HEK293 (cell line): ENCODE results near the gene SLC5A4.

Experiments used
- CTCF ChIA-PET: fragments of 350-600 bp; formaldehyde crosslinking; extraction: SDS; loops from one replicate; lab custom pipeline; 2021; ENCODE audit warnings: antibody characterized with exemption; lab: Yijun Ruan, JAX
- POLR2A ChIA-PET: fragments of 300-600 bp; formaldehyde crosslinking; extraction: SDS; loops from one replicate; lab custom pipeline; 2020; ENCODE audit warnings: antibody characterized with exemption, inconsistent platforms; lab: Yijun Ruan, JAX
- H3K27ac ChIP-seq: fragments of 200-500 bp; sonication (Bioruptor generic); 2 replicates; pipeline ENCODE4 v1.5.1; 2014; ENCODE audit warnings: low read depth, low read length, control low read depth, inconsistent platforms; ENCODE audit errors: extremely low read depth
- H3K36me3 ChIP-seq, 2 experiments: fragments of 200-500 bp in 1 of 2; sonication (Bioruptor generic) in 1 of 2; 1 replicate in 1 of 2; 2 replicates in 1 of 2; pipeline ENCODE4 v1.5.1; 2014 to 2017; ENCODE audit warnings: inconsistent platforms in 2 of 2, low read length in 2 of 2; ENCODE audit not compliant: control insufficient read depth in 2 of 2, insufficient read depth in 1 of 2
- H3K4me1 ChIP-seq: fragments of 200-500 bp; sonication (Bioruptor generic); 2 replicates; pipeline ENCODE4 v1.5.1; 2014; ENCODE audit warnings: mild to moderate bottlenecking, low read length, inconsistent platforms; ENCODE audit not compliant: control insufficient read depth, insufficient read depth
- H3K4me3 ChIP-seq: 2 replicates; pipeline ENCODE4 v1.5.1; 2011; ENCODE audit warnings: low read depth, mild to moderate bottlenecking, control low read depth, low read length, moderate library complexity
- H3K9me3 ChIP-seq: fragments of 200-500 bp; sonication (Bioruptor generic); 2 replicates; pipeline ENCODE4 v1.5.1; 2014; ENCODE audit warnings: low read depth, low read length, inconsistent platforms; ENCODE audit not compliant: control insufficient read depth, insufficient read depth
- EGR2 ChIP-seq: fragments of 450-650 bp; formaldehyde crosslinking; IDR thresholded peaks from 2 replicates; pipeline ENCODE4 v1.5.1; 2016; ENCODE audit warnings: low read depth, missing biosample characterization, missing genetic modification characterization
- KLF9 ChIP-seq: fragments of 450-650 bp; formaldehyde crosslinking; IDR thresholded peaks from 2 replicates; pipeline ENCODE4 v1.5.1; 2016; ENCODE audit warnings: missing biosample characterization, missing genetic modification characterization, low read depth
- SP2 ChIP-seq: fragments of 450-650 bp; formaldehyde crosslinking; IDR thresholded peaks from 2 replicates; pipeline ENCODE4 v1.5.1; 2016; ENCODE audit warnings: missing biosample characterization, missing genetic modification characterization
- ZBTB17 ChIP-seq: fragments of 450-650 bp; formaldehyde crosslinking; IDR thresholded peaks from 2 replicates; pipeline ENCODE4 v1.5.1; 2016; ENCODE audit warnings: missing biosample characterization, missing genetic modification characterization
- ZFHX2 ChIP-seq: fragments of 450-650 bp; formaldehyde crosslinking; conservative IDR thresholded peaks from 2 replicates; pipeline ENCODE4 v1.5.1; 2016; ENCODE audit warnings: missing biosample characterization, missing genetic modification characterization
- ZNF18 ChIP-seq: fragments of 450-650 bp; formaldehyde crosslinking; IDR thresholded peaks from 2 replicates; pipeline ENCODE4 v1.5.1; 2016; ENCODE audit warnings: missing biosample characterization, missing genetic modification characterization
- ZNF221 ChIP-seq: fragments of 450-650 bp; formaldehyde crosslinking; IDR thresholded peaks from 2 replicates; pipeline ENCODE4 v1.5.1; 2017; ENCODE audit warnings: missing biosample characterization, missing genetic modification characterization, borderline replicate concordance
- ZNF341 ChIP-seq: fragments of 450-650 bp; formaldehyde crosslinking; IDR thresholded peaks from 2 replicates; pipeline ENCODE4; 2016; ENCODE audit warnings: low read depth, missing biosample characterization, missing genetic modification characterization
- ZNF394 ChIP-seq: fragments of 450-650 bp; formaldehyde crosslinking; IDR thresholded peaks from 2 replicates; pipeline ENCODE4 v1.5.1; 2016; ENCODE audit warnings: missing biosample characterization, missing genetic modification characterization, mild to moderate bottlenecking, moderate library complexity, borderline replicate concordance
- ZNF398 ChIP-seq: fragments of 450-650 bp; formaldehyde crosslinking; IDR thresholded peaks from 2 replicates; pipeline ENCODE4 v1.5.1; 2017; ENCODE audit warnings: missing biosample characterization, missing genetic modification characterization
- ZNF433 ChIP-seq: fragments of 450-650 bp; formaldehyde crosslinking; IDR thresholded peaks from 2 replicates; pipeline ENCODE4 v1.5.1; 2016; ENCODE audit warnings: missing biosample characterization, missing genetic modification characterization, low read depth
- ZNF521 ChIP-seq: fragments of 450-650 bp; formaldehyde crosslinking; IDR thresholded peaks from 2 replicates; pipeline ENCODE4 v1.5.1; 2017; ENCODE audit warnings: missing biosample characterization, mild to moderate bottlenecking, missing genetic modification characterization
- ZNF654 ChIP-seq: fragments of 450-650 bp; formaldehyde crosslinking; IDR thresholded peaks from 2 replicates; pipeline ENCODE4 v1.5.1; 2016; ENCODE audit warnings: low read depth, missing biosample characterization, missing genetic modification characterization
- ZNF768 ChIP-seq: fragments of 450-650 bp; formaldehyde crosslinking; IDR thresholded peaks from 2 replicates; pipeline ENCODE4 v1.5.1; 2018; ENCODE audit warnings: missing biosample characterization, mild to moderate bottlenecking, missing genetic modification characterization
- TF ChIP-seq, protein P1 (sequence below): fragments of 450-650 bp; formaldehyde crosslinking; conservative IDR thresholded peaks from 2 replicates; pipeline ENCODE4 v1.5.1; 2016; ENCODE audit warnings: low read depth, missing biosample characterization, missing genetic modification characterization
- TF ChIP-seq, protein P2 (sequence below): fragments of 450-650 bp; formaldehyde crosslinking; IDR thresholded peaks from 2 replicates; pipeline ENCODE4 v1.5.1; 2016; ENCODE audit warnings: missing biosample characterization, missing genetic modification characterization
- TF ChIP-seq, protein P3 (sequence below): fragments of 450-650 bp; formaldehyde crosslinking; IDR thresholded peaks from 2 replicates; pipeline ENCODE4 v1.5.1; 2016; ENCODE audit warnings: missing biosample characterization, missing genetic modification characterization

The SLC5A4 gene

DNA sequence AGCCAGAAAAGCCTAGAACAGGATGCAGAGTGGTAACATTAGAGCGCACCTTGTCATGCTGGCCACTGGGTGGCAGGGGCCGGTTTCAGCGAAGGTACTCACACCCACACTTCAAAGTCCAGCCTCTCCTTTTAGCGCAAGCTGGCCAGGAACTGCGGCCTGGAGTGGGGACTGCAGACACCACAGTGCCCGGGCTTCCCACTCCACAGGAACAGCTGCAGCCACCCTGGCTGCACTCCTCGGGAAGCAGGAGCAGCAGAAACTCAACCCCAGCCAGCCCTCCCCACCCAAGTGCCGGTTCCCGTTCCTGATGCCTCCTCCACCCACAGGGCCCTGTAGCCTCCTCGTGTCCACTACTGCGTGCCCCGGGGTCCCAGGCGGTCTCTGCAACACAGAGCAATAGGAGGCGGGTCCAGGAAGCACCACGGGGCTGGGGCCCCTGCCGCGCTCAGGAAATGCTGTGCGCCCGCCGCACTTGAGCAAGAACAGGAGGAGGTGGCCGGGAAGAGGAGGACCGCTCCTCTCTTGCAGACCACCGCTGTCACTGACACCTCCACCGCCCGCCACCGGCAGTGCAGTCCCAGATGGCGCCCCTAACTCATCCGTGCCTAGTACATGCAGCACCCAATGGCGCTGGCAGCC, 52.5 kb downstream of the SLC5A4 start (continued):
- TF ChIP-seq, protein P1, sequence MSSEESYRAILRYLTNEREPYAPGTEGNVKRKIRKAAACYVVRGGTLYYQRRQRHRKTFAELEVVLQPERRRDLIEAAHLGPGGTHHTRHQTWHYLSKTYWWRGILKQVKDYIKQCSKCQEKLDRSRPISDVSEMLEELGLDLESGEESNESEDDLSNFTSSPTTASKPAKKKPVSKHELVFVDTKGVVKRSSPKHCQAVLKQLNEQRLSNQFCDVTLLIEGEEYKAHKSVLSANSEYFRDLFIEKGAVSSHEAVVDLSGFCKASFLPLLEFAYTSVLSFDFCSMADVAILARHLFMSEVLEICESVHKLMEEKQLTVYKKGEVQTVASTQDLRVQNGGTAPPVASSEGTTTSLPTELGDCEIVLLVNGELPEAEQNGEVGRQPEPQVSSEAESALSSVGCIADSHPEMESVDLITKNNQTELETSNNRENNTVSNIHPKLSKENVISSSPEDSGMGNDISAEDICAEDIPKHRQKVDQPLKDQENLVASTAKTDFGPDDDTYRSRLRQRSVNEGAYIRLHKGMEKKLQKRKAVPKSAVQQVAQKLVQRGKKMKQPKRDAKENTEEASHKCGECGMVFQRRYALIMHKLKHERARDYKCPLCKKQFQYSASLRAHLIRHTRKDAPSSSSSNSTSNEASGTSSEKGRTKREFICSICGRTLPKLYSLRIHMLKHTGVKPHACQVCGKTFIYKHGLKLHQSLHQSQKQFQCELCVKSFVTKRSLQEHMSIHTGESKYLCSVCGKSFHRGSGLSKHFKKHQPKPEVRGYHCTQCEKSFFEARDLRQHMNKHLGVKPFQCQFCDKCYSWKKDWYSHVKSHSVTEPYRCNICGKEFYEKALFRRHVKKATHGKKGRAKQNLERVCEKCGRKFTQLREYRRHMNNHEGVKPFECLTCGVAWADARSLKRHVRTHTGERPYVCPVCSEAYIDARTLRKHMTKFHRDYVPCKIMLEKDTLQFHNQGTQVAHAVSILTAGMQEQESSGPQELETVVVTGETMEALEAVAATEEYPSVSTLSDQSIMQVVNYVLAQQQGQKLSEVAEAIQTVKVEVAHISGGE (tag by site-specific recombination) = no peak
- peak; percentile 81 for TF ChIP-seq EGR2 (tag by site-specific recombination)
- no peak for TF ChIP-seq ZNF221 (tag by site-specific recombination)
- TF ChIP-seq ZFHX2 (tag by site-specific recombination) = peak; percentile 69
- TF ChIP-seq ZNF433 (tag by site-specific recombination) = no peak
- no peak for TF ChIP-seq ZNF768 (tag by site-specific recombination)
- peak; percentile 47 for TF ChIP-seq ZNF654 (tag by site-specific recombination)
- TF ChIP-seq, protein P2, sequence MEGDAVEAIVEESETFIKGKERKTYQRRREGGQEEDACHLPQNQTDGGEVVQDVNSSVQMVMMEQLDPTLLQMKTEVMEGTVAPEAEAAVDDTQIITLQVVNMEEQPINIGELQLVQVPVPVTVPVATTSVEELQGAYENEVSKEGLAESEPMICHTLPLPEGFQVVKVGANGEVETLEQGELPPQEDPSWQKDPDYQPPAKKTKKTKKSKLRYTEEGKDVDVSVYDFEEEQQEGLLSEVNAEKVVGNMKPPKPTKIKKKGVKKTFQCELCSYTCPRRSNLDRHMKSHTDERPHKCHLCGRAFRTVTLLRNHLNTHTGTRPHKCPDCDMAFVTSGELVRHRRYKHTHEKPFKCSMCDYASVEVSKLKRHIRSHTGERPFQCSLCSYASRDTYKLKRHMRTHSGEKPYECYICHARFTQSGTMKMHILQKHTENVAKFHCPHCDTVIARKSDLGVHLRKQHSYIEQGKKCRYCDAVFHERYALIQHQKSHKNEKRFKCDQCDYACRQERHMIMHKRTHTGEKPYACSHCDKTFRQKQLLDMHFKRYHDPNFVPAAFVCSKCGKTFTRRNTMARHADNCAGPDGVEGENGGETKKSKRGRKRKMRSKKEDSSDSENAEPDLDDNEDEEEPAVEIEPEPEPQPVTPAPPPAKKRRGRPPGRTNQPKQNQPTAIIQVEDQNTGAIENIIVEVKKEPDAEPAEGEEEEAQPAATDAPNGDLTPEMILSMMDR = peak; percentile 69
- 0 out of 2 replicates have a peak, but pooled peaks have one; percentile 37 for TF ChIP-seq KLF9
- TF ChIP-seq ZNF341 (tag by site-specific recombination) = peak; percentile 42; the same call in 1 of the 2 replicates
- TF ChIP-seq ZNF394 (tag by site-specific recombination) = peak; percentile 37; the same call in 1 of the 2 replicates
- TF ChIP-seq ZNF18 = peak; percentile 71; the same call in 1 of the 2 replicates
- TF ChIP-seq SP2 (tag by site-specific recombination) = peak; percentile 2; the same call in 1 of the 2 replicates

DNA sequence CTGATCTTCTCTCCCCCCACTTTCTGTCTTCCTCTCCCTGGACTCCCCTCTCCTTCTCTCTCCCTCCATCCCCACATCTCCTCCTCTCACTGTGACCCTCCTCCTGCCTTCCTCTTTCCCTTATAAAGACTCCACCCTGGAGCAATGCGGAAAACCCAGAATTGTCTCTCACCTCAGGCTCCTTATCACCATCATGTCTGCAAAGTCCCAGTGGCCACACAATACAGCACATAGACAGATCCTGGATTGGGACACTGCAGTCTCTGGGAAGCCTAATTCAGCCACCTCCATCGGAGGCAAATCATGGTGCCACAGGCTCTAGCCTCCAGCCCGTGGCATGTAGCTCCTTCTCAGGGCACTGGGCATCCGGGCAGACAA, 53.0 kb downstream of the SLC5A4 start:
- TF ChIP-seq ZBTB17 (tag by site-specific recombination) (0 out of 2 replicates have a peak, but pooled peaks have one; percentile 26), ZNF521 (0 out of 2 replicates have a peak, but pooled peaks have one; percentile 13), ZNF398 (tag by site-specific recombination) (peak; percentile 67)
- TF ChIP-seq, protein P3, sequence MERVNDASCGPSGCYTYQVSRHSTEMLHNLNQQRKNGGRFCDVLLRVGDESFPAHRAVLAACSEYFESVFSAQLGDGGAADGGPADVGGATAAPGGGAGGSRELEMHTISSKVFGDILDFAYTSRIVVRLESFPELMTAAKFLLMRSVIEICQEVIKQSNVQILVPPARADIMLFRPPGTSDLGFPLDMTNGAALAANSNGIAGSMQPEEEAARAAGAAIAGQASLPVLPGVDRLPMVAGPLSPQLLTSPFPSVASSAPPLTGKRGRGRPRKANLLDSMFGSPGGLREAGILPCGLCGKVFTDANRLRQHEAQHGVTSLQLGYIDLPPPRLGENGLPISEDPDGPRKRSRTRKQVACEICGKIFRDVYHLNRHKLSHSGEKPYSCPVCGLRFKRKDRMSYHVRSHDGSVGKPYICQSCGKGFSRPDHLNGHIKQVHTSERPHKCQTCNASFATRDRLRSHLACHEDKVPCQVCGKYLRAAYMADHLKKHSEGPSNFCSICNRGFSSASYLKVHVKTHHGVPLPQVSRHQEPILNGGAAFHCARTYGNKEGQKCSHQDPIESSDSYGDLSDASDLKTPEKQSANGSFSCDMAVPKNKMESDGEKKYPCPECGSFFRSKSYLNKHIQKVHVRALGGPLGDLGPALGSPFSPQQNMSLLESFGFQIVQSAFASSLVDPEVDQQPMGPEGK (tag by site-specific recombination) = no peak
- Histone ChIP-seq H3K4me1 (0 out of 2 replicates have a peak, but pooled peaks cover 3% of the 10 kb centered on the region), H3K36me3 (peaks cover 0 to 1% of the 10 kb centered on the region in 2 experiments; a peak in 1 of 3 replicates), H3K27ac (no peak overlapping the region), H3K9me3 (no peaks in the 10 kb centered on the region), H3K4me3 (no peak overlapping the region)
- ChIA-PET CTCF (interaction anchor here (0.5 to 1.5 kb wide), 19 partner anchors 11 to 721 kb away, joined by 3 to 12 read pairs (median 3); partner anchors contain the start of gene RTCB), POLR2A (no interaction called here)
